GM12878 (cell line): ENCODE results near the gene ECM1. TPM values are rescaled to one million over a fixed set of nuclear protein-coding genes. Genes with fewer than 3 reads are reported as not detected.

Experiments used
- ATAC-seq: fragments of 200-7000 bp; cut with Tn5 transposase; 3 replicates; pipeline ENCODE4 v1.9.1; 2020; ENCODE audit warnings: mild to moderate bottlenecking, moderate library complexity
- BruUV-seq: library from RNA; stranded (reverse); fragments of 400-500 nt; replicated peaks from 2 replicates; lab custom pipeline; 2021; lab: Mats Ljungman, UMichigan
- CTCF ChIA-PET: fragments of 300-600 bp; sonication (Branson Sonifier 250); formaldehyde crosslinking; extraction: SDS; loops from one replicate; lab custom pipeline; 2021; ENCODE audit warnings: inconsistent platforms; lab: Yijun Ruan, JAX
- POLR2A ChIA-PET: fragments of 350-600 bp; formaldehyde crosslinking; extraction: SDS; loops from one replicate; lab custom pipeline; 2021; ENCODE audit warnings: inconsistent platforms; lab: Charles Lee
- RAD21 ChIA-PET: fragments of 300-600 bp; sonication (Branson Sonifier 250); formaldehyde crosslinking; loops from one replicate; lab custom pipeline; 2023; ENCODE audit warnings: antibody characterized with exemption; ENCODE audit not compliant: unreplicated experiment; lab: Charles Lee
- SMC1A ChIA-PET: fragments of 300-600 bp; sonication (Branson Sonifier 250); formaldehyde crosslinking; loops from one replicate; lab custom pipeline; 2023; ENCODE audit not compliant: unreplicated experiment, uncharacterized antibody; lab: Charles Lee
- DNase-seq: peaks from one replicate; pipeline ENCODE4 v3.0.0-alpha.2; 2011; ENCODE audit warnings: low read depth, low spot score
- FAIRE-seq: peaks from 3 replicates; lab custom pipeline; 2011; peaks lifted over from hg19 to GRCh38; lab: Jason Lieb, UNC
- H2AFZ ChIP-seq: 2 replicates; pipeline ENCODE4 v1.6.0; 2011; ENCODE audit warnings: low read depth, low read length, control low read depth; ENCODE audit not compliant: control insufficient read depth
- H3K27ac ChIP-seq: 2 replicates; pipeline ENCODE4 v1.5.1; 2011; ENCODE audit warnings: control low read depth; ENCODE audit not compliant: control insufficient read depth, insufficient read depth
- H3K27me3 ChIP-seq, 2 experiments: replicated peaks in 1 of 2; 2 replicates each; pipeline versions ENCODE4 v1.6.0 to v1.6.1; 2011; ENCODE audit warnings: low read length in 1 of 2; ENCODE audit not compliant: control insufficient read depth in 2 of 2, insufficient read depth in 2 of 2
- H3K36me3 ChIP-seq, 2 experiments: 2 replicates each; pipeline ENCODE4 v1.5.1; 2011; ENCODE audit warnings: low read length in 1 of 2; ENCODE audit not compliant: control insufficient read depth in 2 of 2, insufficient read depth in 2 of 2
- H3K4me1 ChIP-seq: 2 replicates; pipeline ENCODE4 v1.6.1; 2011; ENCODE audit warnings: mild to moderate bottlenecking, low read length, moderate library complexity, mixed read lengths; ENCODE audit not compliant: control insufficient read depth, insufficient read depth
- H3K4me2 ChIP-seq: 2 replicates; pipeline ENCODE4 v1.6.0; 2011; ENCODE audit warnings: control low read depth; ENCODE audit not compliant: control insufficient read depth, insufficient read depth
- H3K4me3 ChIP-seq: fragments of 200-600 bp; sonication (generic); 2 replicates; pipeline ENCODE4 v1.5.1; 2016
- H3K79me2 ChIP-seq: 2 replicates; pipeline ENCODE4 v1.6.0; 2011; ENCODE audit warnings: low read length; ENCODE audit not compliant: control insufficient read depth, insufficient read depth
- H3K9ac ChIP-seq: 2 replicates; pipeline ENCODE4 v1.8.0; 2011; ENCODE audit warnings: low read length, control low read depth, mixed read lengths; ENCODE audit not compliant: control insufficient read depth, insufficient read depth
- H3K9me3 ChIP-seq: replicated peaks from 3 replicates; pipeline ENCODE4 v1.5.1; 2011; ENCODE audit warnings: mild to moderate bottlenecking, low read length; ENCODE audit not compliant: control insufficient read depth, insufficient read depth
- H4K20me1 ChIP-seq: 2 replicates; pipeline ENCODE4 v1.6.0; 2011; ENCODE audit not compliant: control insufficient read depth, insufficient read depth
- ATF2 ChIP-seq: IDR thresholded peaks from 2 replicates; pipeline ENCODE4 v1.6.1; 2012; ENCODE audit warnings: low read length, inconsistent platforms
- BCL3 ChIP-seq: IDR thresholded peaks from 2 replicates; pipeline ENCODE4 v1.6.1; 2011; ENCODE audit warnings: borderline replicate concordance, low read depth, mild to moderate bottlenecking, moderate library complexity, low read length; ENCODE audit not compliant: insufficient read depth, poor library complexity, severe bottlenecking
- CBFB ChIP-seq: IDR thresholded peaks from 2 replicates; pipeline ENCODE4 v1.6.1; 2016; ENCODE audit warnings: antibody characterized with exemption, low read depth
- CBX5 ChIP-seq: sonication (generic); IDR thresholded peaks from 2 replicates; pipeline ENCODE4 v1.6.1; 2016; ENCODE audit warnings: low read depth, moderate library complexity, mild to moderate bottlenecking, inconsistent platforms
- ETV6 ChIP-seq, 2 experiments: fragments of 450-650 bp in 1 of 2; IDR thresholded peaks in 1 of 2; conservative IDR thresholded peaks in 1 of 2; 2 replicates each; pipeline ENCODE4 v1.6.1; 2014; ENCODE audit warnings: antibody characterized with exemption in 1 of 2, borderline replicate concordance in 1 of 2, low read depth in 1 of 2, mild to moderate bottlenecking in 1 of 2, moderate library complexity in 1 of 2
- GABPA ChIP-seq: IDR thresholded peaks from 2 replicates; pipeline ENCODE4 v1.6.1; 2014; ENCODE audit warnings: antibody characterized with exemption, low read depth, mild to moderate bottlenecking, inconsistent platforms
- NFYA ChIP-seq: IDR thresholded peaks from 2 replicates; pipeline ENCODE4 v1.6.1; 2011; ENCODE audit warnings: low read depth, mild to moderate bottlenecking, low read length, improper control_type of control experiment, borderline replicate concordance
- PAX5 ChIP-seq: IDR thresholded peaks from 2 replicates; pipeline ENCODE4 v1.6.1; 2011; ENCODE audit warnings: low read depth, low read length, borderline replicate concordance
- POU2F2 ChIP-seq: IDR thresholded peaks from 3 replicates; pipeline ENCODE4 v1.6.1; 2011; ENCODE audit warnings: low read depth, mild to moderate bottlenecking, low read length, borderline replicate concordance
- SMAD1 ChIP-seq: fragments of 450-650 bp; IDR thresholded peaks from 2 replicates; pipeline ENCODE4 v1.6.1; 2018; ENCODE audit warnings: mild to moderate bottlenecking, low read depth; ENCODE audit not compliant: partially characterized antibody
- SPI1 ChIP-seq: IDR thresholded peaks from 2 replicates; pipeline ENCODE4 v1.6.1; 2011; ENCODE audit warnings: low read depth, mild to moderate bottlenecking, low read length, moderate library complexity, borderline replicate concordance; ENCODE audit not compliant: insufficient read depth
- TARDBP ChIP-seq: IDR thresholded peaks from 2 replicates; pipeline ENCODE4 v1.6.1; 2016; ENCODE audit warnings: borderline replicate concordance
- WGBS: methylation state at CpG from one replicate; pipeline ENCODE4 v1.1.6; 2016; ENCODE audit warnings: low lambda C conversion rate; ENCODE audit not compliant: insufficient replicate concordance, insufficient coverage; ENCODE audit errors: missing lambda C conversion rate; 5-methylcytosine and 5-hydroxymethylcytosine counted together
- in situ Hi-C: fragments of 300-500 bp; cut with MboI; formaldehyde crosslinking; loops from 9 replicates; pipeline ENCODE4 v1.14.3; 2018; ENCODE audit warnings: mixed read lengths
- intact Hi-C: fragments of 100-400 bp; cut with micrococcal nuclease; formaldehyde crosslinking; loops from one replicate; pipeline ENCODE4 v1.14.2; 2022; ENCODE audit not compliant: unreplicated experiment
- polyA plus RNA-seq, 11 experiments: library from polyadenylated mRNA; depleted of rRNA in 4 of 11; unstranded in 6 of 11; stranded (reverse) in 5 of 11; fragments of >200 nt; fragmentation: Nextera tagmentation in 4 of 11; fragmentation: Illumina TruSeq in 1 of 11; extraction: Ambion mirVana in 4 of 11; extraction: Trizol in 1 of 11; gene quantifications; 1 replicate in 1 of 11; 2 replicates in 10 of 11; pipeline versions ENCODE4 v1.2.1 to v1.2.3, GENCODE V29; 2011 to 2016; ENCODE audit warnings: inconsistent platforms in 2 of 11, missing spikeins in 2 of 11, low read depth in 1 of 11
- total RNA-seq, 4 experiments: library from RNA; depleted of rRNA in 3 of 4; stranded (reverse); fragments of >200 nt in 3 of 4; fragmentation: Illumina TruSeq in 1 of 4; extraction: Trizol in 1 of 4; gene quantifications; 2 replicates each; pipeline versions ENCODE4 v1.2.1 to v1.2.3, GENCODE V29; 2013 to 2021

ECM1 gene
- total and polyA plus RNA-seq, 10 of the 15 experiments (the other 5 are each of a cell fraction or from before 2014, with no cell fraction given) = 0.06 to 1.3 (median 0.60) TPM

- Histone ChIP-seq H3K79me2 (no peaks in the 10 kb centered on the region), H4K20me1 (no peaks in the 10 kb centered on the region), H3K27me3 (no peaks in the 10 kb centered on the region; a peak in 1 of 4 replicates), H3K27ac (no peak overlapping the region), H3K9ac (no peak overlapping the region), H3K36me3 (no peaks in the 10 kb centered on the region), H3K4me2 (0 out of 2 replicates have a peak overlapping the region, but pooled peaks have one; percentile 50), H3K9me3 (no peaks in the 10 kb centered on the region), H3K4me1 (peaks cover 3% of the 10 kb centered on the region; the same call in 1 of the 2 replicates), H2AFZ (no peak overlapping the region), H3K4me3 (no peak overlapping the region)
- ChIA-PET RAD21 (no interaction called here), POLR2A (interaction anchor here (0.5 to 0.9 kb wide), 2 partner anchors 71 to 98 kb away, joined by 3 read pairs; no protein-coding TSS in a partner anchor), SMC1A (no interaction called here), CTCF (interaction anchor here (2.4 to 2.9 kb wide), 2 partner anchors 11 to 18 kb away, joined by 8 to 14 read pairs; no protein-coding TSS in a partner anchor)
- FAIRE-seq (no peak), DNase-seq (no peak), ATAC-seq (no peak)
- intact Hi-C loops (no loop called here), in situ Hi-C loops (no loop called here)
- no TSS peak for BruUV-seq
- WGBS = 84% methylated on average over 19 of the region's 43 CpGs
- TF ChIP-seq ETV6 (conservative IDR thresholded peaks at IDR 0.05 in 1 of 2, IDR thresholded peaks at IDR 0.05 in 1 of 2; ENCODE audit: borderline replicate concordance in 1 of 2, low read depth in 1 of 2) (no peak), CBX5 (no peak), PAX5 (no peak), SMAD1 (no peak), GABPA (no peak), CBFB (no peak), POU2F2 (no peak), SPI1 (no peak), ATF2 (no peak), NFYA (no peak), TARDBP (no peak), BCL3 (no peak)
Observed at GRCh38 chr1:150549496-150550221, 41.8 kb downstream of the ECM1 start.
